Prostate gland (tissue), 2 donors: Measurements from ENCODE around the gene ZBTB7C. TPM values are rescaled to one million over a fixed set of nuclear protein-coding genes. Genes with fewer than 3 reads are reported as not detected.

ENCODE experiments used
- DNase-seq: peaks from one replicate; pipeline ENCODE4 v3.0.0-alpha.2; 2019; ENCODE audit warnings: low spot score
- H3K27ac ChIP-seq, 2 donors: fragments of 200-600 bp; sonication (generic); 2 replicates each; pipeline ENCODE4 v1.5.1; 2017 to 2019
- H3K27me3 ChIP-seq: fragments of 200-600 bp; sonication (generic); replicated peaks from 2 replicates; pipeline ENCODE4 v1.5.1; 2019; ENCODE audit not compliant: insufficient read depth
- H3K36me3 ChIP-seq, 2 donors: fragments of 200-600 bp; sonication (generic); 1 replicate in 1 of 2; 2 replicates in 1 of 2; pipeline versions ENCODE4 v1.5.1 to v1.8.1; 2017 to 2019
- H3K4me1 ChIP-seq: fragments of 200-600 bp; sonication (generic); replicated peaks from 2 replicates; pipeline ENCODE4 v1.5.1; 2019
- H3K4me3 ChIP-seq, 2 donors: fragments of 200-600 bp; sonication (generic); 2 replicates each; pipeline ENCODE4 v1.5.1; 2017 to 2019
- H3K9me3 ChIP-seq: fragments of 200-600 bp; sonication (generic); 2 replicates; pipeline ENCODE4 v1.5.1; 2017
- CTCF ChIP-seq, 4 experiments: fragments of 200-600 bp in 2 of 4; fragments of 450-650 bp in 2 of 4; sonication (generic) in 2 of 4; IDR thresholded peaks; 1 replicate in 3 of 4; 2 replicates in 1 of 4; pipeline ENCODE4 v1.5.1; 2016 to 2019; ENCODE audit warnings: antibody characterized with exemption in 4 of 4, mild to moderate bottlenecking in 2 of 4, moderate library complexity in 2 of 4
- POLR2A ChIP-seq: fragments of 450-650 bp; IDR thresholded peaks from one replicate; pipeline ENCODE4 v1.6.1; 2016; ENCODE audit warnings: antibody characterized with exemption, mild to moderate bottlenecking
- POLR2AphosphoS5 ChIP-seq: sonication (generic); formaldehyde crosslinking; IDR thresholded peaks from one replicate; pipeline ENCODE4 v1.6.1; 2017; ENCODE audit warnings: antibody characterized with exemption
- WGBS: methylation state at CpG from one replicate; pipeline ENCODE4 v1.1.5; 2018; 5-methylcytosine and 5-hydroxymethylcytosine counted together
- intact Hi-C: fragments of 100-400 bp; cut with DNase I; formaldehyde crosslinking; loops from one replicate; pipeline ENCODE4 v1.14.2; 2022
- total RNA-seq, 2 donors: library from RNA; depleted of rRNA; stranded (reverse); fragments of >200 nt; gene quantifications; one replicate each; pipeline ENCODE4 v1.1.0, GENCODE V29; 2016

The ZBTB7C gene
- total RNA-seq, 2 donors from 2014 or later: 14.7 to 48.9 TPM

- Histone ChIP-seq H3K4me1 (no peaks in the 10 kb centered on the region), H3K27ac (no peak overlapping the region), H3K27me3 (peaks cover 3% of the 10 kb centered on the region), H3K36me3 (no peaks in the 10 kb centered on the region), H3K4me3 (no peak overlapping the region), H3K9me3 (no peaks in the 10 kb centered on the region)
- WGBS: 86% methylated on average over 3 of the region's 3 CpGs
- TF ChIP-seq POLR2AphosphoS5: no peak
- TF ChIP-seq POLR2A: no peak
- TF ChIP-seq CTCF (IDR thresholded peaks at IDR 0.05): no peak
- intact Hi-C loops: no loop called here
- DNase-seq: no peak
Measured at GRCh38 chr18:48182779-48183178, 226.4 kb downstream of the ZBTB7C start.

GRCh38 chr18:48181857-48182256 lies 227.3 kb downstream of the ZBTB7C start:
- no peak overlapping the region for H3K27ac ChIP-seq
- DNase-seq: no peak
- H3K9me3 ChIP-seq: no peaks in the 10 kb centered on the region
- H3K4me3 ChIP-seq: no peak overlapping the region
- peaks cover 3% of the 10 kb centered on the region for H3K27me3 ChIP-seq
- TF ChIP-seq CTCF (IDR thresholded peaks at IDR 0.05) (no peak), POLR2A (no peak), POLR2AphosphoS5 (no peak)
- H3K4me1 ChIP-seq: no peaks in the 10 kb centered on the region
- intact Hi-C loops: no loop called here
- 64% methylated on average over 4 of the region's 4 CpGs for WGBS
- no peaks in the 10 kb centered on the region for H3K36me3 ChIP-seq

GRCh38 chr18:48181087-48181823 lies 227.9 kb downstream of the ZBTB7C start:
- H3K36me3 ChIP-seq: no peaks in the 10 kb centered on the region
- no peak overlapping the region for H3K27ac ChIP-seq
- TF ChIP-seq POLR2AphosphoS5 (no peak), CTCF (IDR thresholded peaks at IDR 0.05) (no peak), POLR2A (no peak)
- WGBS: 97% methylated on average over 3 of the region's 3 CpGs
- H3K4me1 ChIP-seq: no peaks in the 10 kb centered on the region
- no peak overlapping the region for H3K4me3 ChIP-seq
- H3K27me3 ChIP-seq: peaks cover 3% of the 10 kb centered on the region
- no peaks in the 10 kb centered on the region for H3K9me3 ChIP-seq
- intact Hi-C loops: no loop called here
- DNase-seq: no peak

- intact Hi-C loops: no loop called here
- TF ChIP-seq POLR2AphosphoS5 (no peak), POLR2A (no peak), CTCF (IDR thresholded peaks at IDR 0.05) (no peak)
- H3K9me3 ChIP-seq: no peaks in the 10 kb centered on the region
- H3K36me3 ChIP-seq: no peaks in the 10 kb centered on the region
- no peak overlapping the region for H3K27ac ChIP-seq
- H3K4me1 ChIP-seq: no peaks in the 10 kb centered on the region
- 91% methylated on average over 2 of the region's 2 CpGs for WGBS
- H3K4me3 ChIP-seq: no peak overlapping the region
- H3K27me3 ChIP-seq: peaks cover 3% of the 10 kb centered on the region
- no peak for DNase-seq
Measured at GRCh38 chr18:48179666-48180065, 229.5 kb downstream of the ZBTB7C start.

GRCh38 chr18:48179001-48179400 lies 230.2 kb downstream of the ZBTB7C start:
- 89% methylated on average over 3 of the region's 3 CpGs for WGBS
- no peaks in the 10 kb centered on the region for H3K36me3 ChIP-seq
- H3K4me3 ChIP-seq: no peak overlapping the region
- intact Hi-C loops: no loop called here
- peaks cover 3% of the 10 kb centered on the region for H3K27me3 ChIP-seq
- TF ChIP-seq POLR2A (no peak), CTCF (IDR thresholded peaks at IDR 0.05) (no peak), POLR2AphosphoS5 (no peak)
- H3K27ac ChIP-seq: no peak overlapping the region
- no peak for DNase-seq
- no peaks in the 10 kb centered on the region for H3K4me1 ChIP-seq
- H3K9me3 ChIP-seq: no peaks in the 10 kb centered on the region
